K562 (cell line): ENCODE results near the gene MAN1A1. TPM values are rescaled to one million over a fixed set of nuclear protein-coding genes. Genes with fewer than 3 reads are reported as not detected.
A peak's percentile ranks its signal among the peaks of the same experiment; 100 is the strongest.

Experiments
- ERF ChIP-seq: fragments of 450-650 bp; formaldehyde crosslinking; IDR thresholded peaks from 2 replicates; pipeline ENCODE4 v1.4.0; 2020; ENCODE audit warnings: mild to moderate bottlenecking, mixed read lengths
- HIVEP1 ChIP-seq: fragments of 250-450 bp; sonication (Bioruptor Pico); IDR thresholded peaks from 2 replicates; pipeline ENCODE4 v1.4.0; 2020; ENCODE audit warnings: mild to moderate bottlenecking
- IFI16 ChIP-seq: fragments of 250-450 bp; sonication (Bioruptor Pico); IDR thresholded peaks from 2 replicates; pipeline ENCODE4 v2.1.2; 2022; ENCODE audit warnings: mild to moderate bottlenecking, inconsistent platforms
- MEIS2 ChIP-seq: fragments of 450-650 bp; IDR thresholded peaks from 2 replicates; pipeline ENCODE4 v1.6.1; 2014; ENCODE audit warnings: mild to moderate bottlenecking; ENCODE audit not compliant: partially characterized antibody
- NR4A1 ChIP-seq, 2 experiments: fragments of 250-450 bp in 1 of 2; fragments of 450-650 bp in 1 of 2; sonication (Bioruptor Pico) in 1 of 2; IDR thresholded peaks; 2 replicates each; pipeline versions ENCODE4 v1.4.0 to v1.6.1; 2016 to 2020; ENCODE audit warnings: mild to moderate bottlenecking in 2 of 2, missing compliant biosample characterization in 1 of 2, missing genetic modification characterization in 1 of 2, moderate library complexity in 1 of 2
- POLR2AphosphoS2 ChIP-seq: IDR thresholded peaks from 2 replicates; pipeline ENCODE4 v1.6.1; 2012; ENCODE audit warnings: low read length, improper control_type of control experiment
- TAF7 ChIP-seq: fragments of 450-650 bp; IDR thresholded peaks from 2 replicates; pipeline ENCODE4 v1.6.1; 2016; ENCODE audit warnings: missing genetic modification characterization, missing compliant biosample characterization
- ZNF311 ChIP-seq: fragments of 250-450 bp; sonication (Bioruptor Pico); IDR thresholded peaks from 2 replicates; pipeline ENCODE4 v1.4.0; 2020; ENCODE audit warnings: mild to moderate bottlenecking, moderate library complexity
- polyA plus RNA-seq, 8 experiments: library from polyadenylated mRNA; depleted of rRNA in 4 of 8; stranded (reverse) in 5 of 8; unstranded in 3 of 8; fragments of >200 nt; fragmentation: Nextera tagmentation in 2 of 8; fragmentation: Illumina TruSeq in 1 of 8; extraction: Ambion mirVana in 2 of 8; extraction: Trizol in 1 of 8; gene quantifications; 2 replicates each; pipeline versions ENCODE4 v1.2.1 to v1.2.3, GENCODE V29; 2011 to 2014; ENCODE audit warnings: inconsistent platforms in 1 of 8, missing spikeins in 1 of 8
- total RNA-seq, 7 experiments: library from RNA; depleted of rRNA in 6 of 7; stranded (reverse); fragments of >200 nt in 6 of 7; fragmentation: Illumina TruSeq in 2 of 7; extraction: Trizol in 2 of 7; gene quantifications; 2 replicates each; pipeline versions ENCODE4 v1.2.1 to v1.2.3, GENCODE V29; 2011 to 2021; ENCODE audit warnings: low replicate concordance in 1 of 7
- TF ChIP-seq, protein P1 (sequence below): fragments of 450-650 bp; formaldehyde crosslinking; IDR thresholded peaks from 2 replicates; pipeline ENCODE4 v1.4.0; 2020; ENCODE audit warnings: mild to moderate bottlenecking, moderate library complexity
- TF ChIP-seq, protein P2 (sequence below): fragments of 250-450 bp; sonication (Bioruptor Pico); IDR thresholded peaks from 2 replicates; pipeline ENCODE4 v1.4.0; 2020; ENCODE audit warnings: mild to moderate bottlenecking, moderate library complexity
- TF ChIP-seq, protein P3 (sequence below): fragments of 200-800 bp; sonication (Bioruptor generic); IDR thresholded peaks from 2 replicates; pipeline ENCODE4 v1.6.1; 2017; ENCODE audit warnings: missing genetic modification characterization, missing compliant biosample characterization
- TF ChIP-seq, protein P4 (sequence below): fragments of 250-450 bp; sonication (Bioruptor Pico); IDR thresholded peaks from 2 replicates; pipeline ENCODE4 v1.4.0; 2020

Gene MAN1A1
- total and polyA plus RNA-seq, 9 of the 15 experiments (the other 6 are each of a cell fraction or from before 2014, with no cell fraction given): 24.5 to 78.4 (median 59.7) TPM

DNA sequence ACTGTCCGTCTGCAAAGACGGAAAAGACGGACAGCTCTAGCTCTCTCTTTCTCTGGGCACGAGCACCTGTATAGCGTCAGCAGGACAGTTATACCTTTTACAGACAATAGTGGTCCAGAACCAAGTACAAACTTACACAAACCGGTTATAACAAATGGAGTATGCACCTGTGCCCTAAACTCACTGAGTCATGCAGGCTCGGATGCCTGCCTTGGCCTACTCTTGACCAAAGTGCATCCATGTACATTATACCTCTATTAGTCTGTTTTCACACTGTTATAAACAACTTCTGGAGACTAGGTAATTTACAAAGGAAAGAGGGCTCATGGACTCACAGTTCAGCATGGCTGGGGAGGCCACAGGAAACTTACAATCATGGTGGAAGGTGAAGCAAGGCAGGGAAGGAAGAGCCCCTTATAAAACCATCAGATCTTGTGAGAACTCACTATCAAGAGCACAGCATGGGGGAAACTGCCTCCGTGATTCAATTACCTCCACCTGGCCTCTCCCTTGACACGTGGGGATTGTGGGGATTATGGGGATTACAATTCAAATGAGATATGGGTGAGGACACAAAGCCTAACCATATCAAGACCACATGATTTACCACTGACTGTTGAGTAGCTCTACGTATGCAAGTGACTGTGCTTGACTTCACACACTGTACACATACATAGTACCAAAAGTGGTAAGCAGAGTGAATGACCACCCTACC lies 23.1 kb downstream of the MAN1A1 start (continued):
- TF ChIP-seq ERF (CRISPR knock-in tag) (no peak), HIVEP1 (CRISPR knock-in tag) (0 out of 2 replicates have a peak, but pooled peaks have one; percentile 50), TAF7 (tag) (0 out of 2 replicates have a peak, but pooled peaks have one; percentile 21), NR4A1 (CRISPR knock-in tag; IDR thresholded peaks at IDR 0.05) (no peak), NR4A1 (tag; IDR thresholded peaks at IDR 0.05) (peak; percentile 89; the same call in 1 of the 2 replicates), ZNF311 (CRISPR knock-in tag) (peak; percentile 61; the same call in 1 of the 2 replicates), IFI16 (CRISPR knock-in tag) (0 out of 2 replicates have a peak, but pooled peaks have one; percentile 69), MEIS2 (peak; percentile 35), POLR2AphosphoS2 (no peak)
- TF ChIP-seq, protein P1, sequence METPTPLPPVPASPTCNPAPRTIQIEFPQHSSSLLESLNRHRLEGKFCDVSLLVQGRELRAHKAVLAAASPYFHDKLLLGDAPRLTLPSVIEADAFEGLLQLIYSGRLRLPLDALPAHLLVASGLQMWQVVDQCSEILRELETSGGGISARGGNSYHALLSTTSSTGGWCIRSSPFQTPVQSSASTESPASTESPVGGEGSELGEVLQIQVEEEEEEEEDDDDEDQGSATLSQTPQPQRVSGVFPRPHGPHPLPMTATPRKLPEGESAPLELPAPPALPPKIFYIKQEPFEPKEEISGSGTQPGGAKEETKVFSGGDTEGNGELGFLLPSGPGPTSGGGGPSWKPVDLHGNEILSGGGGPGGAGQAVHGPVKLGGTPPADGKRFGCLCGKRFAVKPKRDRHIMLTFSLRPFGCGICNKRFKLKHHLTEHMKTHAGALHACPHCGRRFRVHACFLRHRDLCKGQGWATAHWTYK (CRISPR knock-in tag): 0 out of 2 replicates have a peak, but pooled peaks have one; percentile 25
- TF ChIP-seq, protein P2, sequence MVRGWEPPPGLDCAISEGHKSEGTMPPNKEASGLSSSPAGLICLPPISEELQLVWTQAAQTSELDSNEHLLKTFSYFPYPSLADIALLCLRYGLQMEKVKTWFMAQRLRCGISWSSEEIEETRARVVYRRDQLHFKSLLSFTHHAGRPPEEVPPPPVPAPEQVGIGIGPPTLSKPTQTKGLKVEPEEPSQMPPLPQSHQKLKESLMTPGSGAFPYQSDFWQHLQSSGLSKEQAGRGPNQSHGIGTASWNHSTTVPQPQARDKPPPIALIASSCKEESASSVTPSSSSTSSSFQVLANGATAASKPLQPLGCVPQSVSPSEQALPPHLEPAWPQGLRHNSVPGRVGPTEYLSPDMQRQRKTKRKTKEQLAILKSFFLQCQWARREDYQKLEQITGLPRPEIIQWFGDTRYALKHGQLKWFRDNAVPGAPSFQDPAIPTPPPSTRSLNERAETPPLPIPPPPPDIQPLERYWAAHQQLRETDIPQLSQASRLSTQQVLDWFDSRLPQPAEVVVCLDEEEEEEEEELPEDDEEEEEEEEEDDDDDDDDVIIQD (CRISPR knock-in tag): 0 out of 2 replicates have a peak, but pooled peaks have one; percentile 63
- TF ChIP-seq, protein P3, sequence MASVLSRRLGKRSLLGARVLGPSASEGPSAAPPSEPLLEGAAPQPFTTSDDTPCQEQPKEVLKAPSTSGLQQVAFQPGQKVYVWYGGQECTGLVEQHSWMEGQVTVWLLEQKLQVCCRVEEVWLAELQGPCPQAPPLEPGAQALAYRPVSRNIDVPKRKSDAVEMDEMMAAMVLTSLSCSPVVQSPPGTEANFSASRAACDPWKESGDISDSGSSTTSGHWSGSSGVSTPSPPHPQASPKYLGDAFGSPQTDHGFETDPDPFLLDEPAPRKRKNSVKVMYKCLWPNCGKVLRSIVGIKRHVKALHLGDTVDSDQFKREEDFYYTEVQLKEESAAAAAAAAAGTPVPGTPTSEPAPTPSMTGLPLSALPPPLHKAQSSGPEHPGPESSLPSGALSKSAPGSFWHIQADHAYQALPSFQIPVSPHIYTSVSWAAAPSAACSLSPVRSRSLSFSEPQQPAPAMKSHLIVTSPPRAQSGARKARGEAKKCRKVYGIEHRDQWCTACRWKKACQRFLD (CRISPR knock-in tag): peak; percentile 68; the same call in 1 of the 2 replicates
- TF ChIP-seq, protein P4, sequence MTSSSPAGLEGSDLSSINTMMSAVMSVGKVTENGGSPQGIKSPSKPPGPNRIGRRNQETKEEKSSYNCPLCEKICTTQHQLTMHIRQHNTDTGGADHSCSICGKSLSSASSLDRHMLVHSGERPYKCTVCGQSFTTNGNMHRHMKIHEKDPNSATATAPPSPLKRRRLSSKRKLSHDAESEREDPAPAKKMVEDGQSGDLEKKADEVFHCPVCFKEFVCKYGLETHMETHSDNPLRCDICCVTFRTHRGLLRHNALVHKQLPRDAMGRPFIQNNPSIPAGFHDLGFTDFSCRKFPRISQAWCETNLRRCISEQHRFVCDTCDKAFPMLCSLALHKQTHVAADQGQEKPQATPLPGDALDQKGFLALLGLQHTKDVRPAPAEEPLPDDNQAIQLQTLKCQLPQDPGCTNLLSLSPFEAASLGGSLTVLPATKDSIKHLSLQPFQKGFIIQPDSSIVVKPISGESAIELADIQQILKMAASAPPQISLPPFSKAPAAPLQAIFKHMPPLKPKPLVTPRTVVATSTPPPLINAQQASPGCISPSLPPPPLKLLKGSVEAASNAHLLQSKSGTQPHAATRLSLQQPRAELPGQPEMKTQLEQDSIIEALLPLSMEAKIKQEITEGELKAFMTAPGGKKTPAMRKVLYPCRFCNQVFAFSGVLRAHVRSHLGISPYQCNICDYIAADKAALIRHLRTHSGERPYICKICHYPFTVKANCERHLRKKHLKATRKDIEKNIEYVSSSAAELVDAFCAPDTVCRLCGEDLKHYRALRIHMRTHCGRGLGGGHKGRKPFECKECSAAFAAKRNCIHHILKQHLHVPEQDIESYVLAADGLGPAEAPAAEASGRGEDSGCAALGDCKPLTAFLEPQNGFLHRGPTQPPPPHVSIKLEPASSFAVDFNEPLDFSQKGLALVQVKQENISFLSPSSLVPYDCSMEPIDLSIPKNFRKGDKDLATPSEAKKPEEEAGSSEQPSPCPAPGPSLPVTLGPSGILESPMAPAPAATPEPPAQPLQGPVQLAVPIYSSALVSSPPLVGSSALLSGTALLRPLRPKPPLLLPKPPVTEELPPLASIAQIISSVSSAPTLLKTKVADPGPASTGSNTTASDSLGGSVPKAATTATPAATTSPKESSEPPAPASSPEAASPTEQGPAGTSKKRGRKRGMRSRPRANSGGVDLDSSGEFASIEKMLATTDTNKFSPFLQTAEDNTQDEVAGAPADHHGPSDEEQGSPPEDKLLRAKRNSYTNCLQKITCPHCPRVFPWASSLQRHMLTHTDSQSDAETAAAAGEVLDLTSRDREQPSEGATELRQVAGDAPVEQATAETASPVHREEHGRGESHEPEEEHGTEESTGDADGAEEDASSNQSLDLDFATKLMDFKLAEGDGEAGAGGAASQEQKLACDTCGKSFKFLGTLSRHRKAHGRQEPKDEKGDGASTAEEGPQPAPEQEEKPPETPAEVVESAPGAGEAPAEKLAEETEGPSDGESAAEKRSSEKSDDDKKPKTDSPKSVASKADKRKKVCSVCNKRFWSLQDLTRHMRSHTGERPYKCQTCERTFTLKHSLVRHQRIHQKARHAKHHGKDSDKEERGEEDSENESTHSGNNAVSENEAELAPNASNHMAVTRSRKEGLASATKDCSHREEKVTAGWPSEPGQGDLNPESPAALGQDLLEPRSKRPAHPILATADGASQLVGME (CRISPR knock-in tag): 0 out of 2 replicates have a peak, but pooled peaks have one; percentile 47
